ENCODE results near the gene NEGR1. TPM values are rescaled to one million over a fixed set of nuclear protein-coding genes. Genes with fewer than 3 reads are reported as not detected.

The NEGR1 gene
- total and polyA plus RNA-seq, 4 donors, result 0.08 to 0.14 (median 0.12) TPM; not detected in 1

GRCh38 chr1:71882226-71882625 lies 400.1 kb downstream of the NEGR1 start:
- Histone ChIP-seq H3K9ac (ENCODE audit: low read depth in 1 of 2, low read length in 2 of 2) (no peak overlapping the region), H3K27me3 (ENCODE audit: control insufficient read depth in 4 of 4, insufficient read depth in 4 of 4, low read length in 3 of 4) (no peaks in the 10 kb centered on the region), H3K4me3 (ENCODE audit: low read depth in 1 of 3, low read length in 3 of 3) (no peak overlapping the region), H3K4me1 (ENCODE audit: control insufficient read depth in 4 of 4, insufficient read depth in 4 of 4, low read length in 3 of 4) (no peaks in the 10 kb centered on the region), H3K9me3 (ENCODE audit: control insufficient read depth in 4 of 4, low read length in 3 of 4) (no peaks in the 10 kb centered on the region), H3K36me3 (ENCODE audit: control insufficient read depth in 4 of 4, insufficient read depth in 3 of 4, low read depth in 1 of 4, low read length in 3 of 4) (no peaks in the 10 kb centered on the region), H3K27ac (ENCODE audit: low read depth in 1 of 2, low read length in 2 of 2) (no peak overlapping the region)
- 52% methylated on average over 3 of the region's 3 CpGs for WGBS
- no peak for DNase-seq (ENCODE audit: low spot score)
- no peak for TF ChIP-seq REST (IDR thresholded peaks at IDR 0.05)
- no peak for TF ChIP-seq HNF4A (conservative IDR thresholded peaks at IDR 0.05)
- no peak for TF ChIP-seq HNF4G (IDR thresholded peaks at IDR 0.05)
- no peak for TF ChIP-seq RXRA (IDR thresholded peaks at IDR 0.05)
- no peak for TF ChIP-seq SP1 (IDR thresholded peaks at IDR 0.05)
- TF ChIP-seq NR2F2 (IDR thresholded peaks at IDR 0.05), result no peak
- TF ChIP-seq YY1 (IDR thresholded peaks at IDR 0.05), result no peak
- TF ChIP-seq GABPA (IDR thresholded peaks at IDR 0.05 in 1 of 2, conservative IDR thresholded peaks at IDR 0.05 in 1 of 2), result no peak

GRCh38 chr1:71881611-71882010 lies 400.7 kb downstream of the NEGR1 start:
- TF ChIP-seq MAX (IDR thresholded peaks at IDR 0.05), result no peak
- no peak for TF ChIP-seq HNF4A (conservative IDR thresholded peaks at IDR 0.05)
- TF ChIP-seq EGR1 (IDR thresholded peaks at IDR 0.05; ENCODE audit: low read depth in 2 of 2), result no peak
- TF ChIP-seq GABPA (IDR thresholded peaks at IDR 0.05 in 1 of 2, conservative IDR thresholded peaks at IDR 0.05 in 1 of 2), result no peak
- TF ChIP-seq HNF4G (IDR thresholded peaks at IDR 0.05), result no peak
- no peak for TF ChIP-seq ZBTB33 (IDR thresholded peaks at IDR 0.05)
- TF ChIP-seq RXRA (IDR thresholded peaks at IDR 0.05), result no peak
- no peak for TF ChIP-seq CTCF (IDR thresholded peaks at IDR 0.05; ENCODE audit: low read depth, low read length, missing input control)
- no peak for TF ChIP-seq REST (IDR thresholded peaks at IDR 0.05)
- no peak for TF ChIP-seq TAF1 (conservative IDR thresholded peaks at IDR 0.05)
- TF ChIP-seq RAD21 (IDR thresholded peaks at IDR 0.05), result no peak

More at GRCh38 chr1:71881611-71882010, 400.7 kb downstream of the NEGR1 start:
- H3K4me1 ChIP-seq (ENCODE audit: control insufficient read depth in 4 of 4, insufficient read depth in 4 of 4, low read length in 3 of 4), result no peaks in the 10 kb centered on the region
- H3K36me3 ChIP-seq (ENCODE audit: control insufficient read depth in 4 of 4, insufficient read depth in 3 of 4, low read depth in 1 of 4, low read length in 3 of 4), result no peaks in the 10 kb centered on the region
- no peak overlapping the region for H3K4me3 ChIP-seq (ENCODE audit: low read depth in 1 of 3, low read length in 3 of 3)
- no peak overlapping the region for H3K9ac ChIP-seq (ENCODE audit: low read depth in 1 of 2, low read length in 2 of 2)
- no peak overlapping the region for H3K27ac ChIP-seq (ENCODE audit: low read depth in 1 of 2, low read length in 2 of 2)
- DNase-seq (ENCODE audit: low spot score), result no peak
- no peaks in the 10 kb centered on the region for H3K27me3 ChIP-seq (ENCODE audit: control insufficient read depth in 4 of 4, insufficient read depth in 4 of 4, low read length in 3 of 4)
- no peaks in the 10 kb centered on the region for H3K9me3 ChIP-seq (ENCODE audit: control insufficient read depth in 4 of 4, low read length in 3 of 4)
